ENCODE results near the gene ABCC8.

- TF ChIP-seq POLR2AphosphoS5 (IDR thresholded peaks at IDR 0.05; ENCODE audit: borderline replicate concordance, low read depth, low read length) = no peak
- no peak for TF ChIP-seq EZH2 (IDR thresholded peaks at IDR 0.05)
- TF ChIP-seq FOXP2 (optimal IDR thresholded peaks at IDR 0.05; ENCODE audit: control extremely low read depth, extremely low read length, insufficient read depth) = no peak
Observed at GRCh38 chr11:17369094-17369493, 107.6 kb downstream of the ABCC8 start.

Data from SK-N-MC (cell line).